Mucosa of descending colon (tissue), 3 donors: Measurements from ENCODE around the gene PTPRT. TPM values are rescaled to one million over a fixed set of nuclear protein-coding genes. Genes with fewer than 3 reads are reported as not detected.

Source experiments
- ATAC-seq: fragments of 200-7000 bp; cut with Tn5 transposase; one replicate; pipeline ENCODE4 v1.9.1; 2020; ENCODE audit warnings: mild to moderate bottlenecking, moderate library complexity
- DNase-seq, 3 donors: peaks; one replicate each; pipeline ENCODE4 v3.0.0-alpha.2; 2020
- H3K36me3 ChIP-seq: fragments of 200-600 bp; one replicate; pipeline ENCODE4 v1.8.0; 2021; ENCODE audit warnings: low read depth, mild to moderate bottlenecking
- H3K4me1 ChIP-seq: fragments of 200-600 bp; one replicate; pipeline ENCODE4 v1.8.0; 2021; ENCODE audit warnings: low read depth, mild to moderate bottlenecking
- H3K4me3 ChIP-seq: fragments of 200-600 bp; one replicate; pipeline ENCODE4 v1.8.0; 2021; ENCODE audit warnings: mild to moderate bottlenecking
- H3K9me3 ChIP-seq: fragments of 200-600 bp; one replicate; pipeline ENCODE4 v1.8.0; 2021; ENCODE audit warnings: mild to moderate bottlenecking
- CTCF ChIP-seq: fragments of 200-600 bp; IDR thresholded peaks from one replicate; pipeline ENCODE4 v1.8.0; 2022; ENCODE audit warnings: antibody characterized with exemption, mild to moderate bottlenecking
- intact Hi-C, 2 donors: fragments of 100-400 bp; cut with DNase I in 1 of 2; cut with micrococcal nuclease in 1 of 2; formaldehyde crosslinking; loops; one replicate each; pipeline versions ENCODE4 v1.11.0 to v1.11.1; 2022; cut with DNase I, micrococcal nuclease
- total RNA-seq, 3 donors: library from RNA; stranded (reverse); fragmentation: NEBNext Ultra II Directional in 2 of 3; extraction: Animal tissue kit (Norgen Biotek cat#: 25700) in 2 of 3; gene quantifications; one replicate each; pipeline versions ENCODE4 v1.2.1 to v1.2.4, GENCODE V29; 2021 to 2023
- donor health status: DM: no; HTN: no; CAD: no; lungs with moderate emphysema.
- donor health status: DM: no; HTN: no; CAD: no.
- donor health status: DM: no; HTN: yes; CAD: no.

PTPRT gene
- total RNA-seq, 3 donors from 2014 or later: 0.19 to 0.43 (median 0.38) TPM

- DNase-seq (no peak), ATAC-seq (no peak)
- Histone ChIP-seq H3K4me3 (no peak overlapping the region), H3K36me3 (no peaks in the 10 kb centered on the region), H3K4me1 (no peaks in the 10 kb centered on the region), H3K9me3 (no peaks in the 10 kb centered on the region)
- no peak for TF ChIP-seq CTCF
- intact Hi-C loops: no loop called here
Measured at GRCh38 chr20:42609618-42610017, 580.1 kb downstream of the PTPRT start.

DNA sequence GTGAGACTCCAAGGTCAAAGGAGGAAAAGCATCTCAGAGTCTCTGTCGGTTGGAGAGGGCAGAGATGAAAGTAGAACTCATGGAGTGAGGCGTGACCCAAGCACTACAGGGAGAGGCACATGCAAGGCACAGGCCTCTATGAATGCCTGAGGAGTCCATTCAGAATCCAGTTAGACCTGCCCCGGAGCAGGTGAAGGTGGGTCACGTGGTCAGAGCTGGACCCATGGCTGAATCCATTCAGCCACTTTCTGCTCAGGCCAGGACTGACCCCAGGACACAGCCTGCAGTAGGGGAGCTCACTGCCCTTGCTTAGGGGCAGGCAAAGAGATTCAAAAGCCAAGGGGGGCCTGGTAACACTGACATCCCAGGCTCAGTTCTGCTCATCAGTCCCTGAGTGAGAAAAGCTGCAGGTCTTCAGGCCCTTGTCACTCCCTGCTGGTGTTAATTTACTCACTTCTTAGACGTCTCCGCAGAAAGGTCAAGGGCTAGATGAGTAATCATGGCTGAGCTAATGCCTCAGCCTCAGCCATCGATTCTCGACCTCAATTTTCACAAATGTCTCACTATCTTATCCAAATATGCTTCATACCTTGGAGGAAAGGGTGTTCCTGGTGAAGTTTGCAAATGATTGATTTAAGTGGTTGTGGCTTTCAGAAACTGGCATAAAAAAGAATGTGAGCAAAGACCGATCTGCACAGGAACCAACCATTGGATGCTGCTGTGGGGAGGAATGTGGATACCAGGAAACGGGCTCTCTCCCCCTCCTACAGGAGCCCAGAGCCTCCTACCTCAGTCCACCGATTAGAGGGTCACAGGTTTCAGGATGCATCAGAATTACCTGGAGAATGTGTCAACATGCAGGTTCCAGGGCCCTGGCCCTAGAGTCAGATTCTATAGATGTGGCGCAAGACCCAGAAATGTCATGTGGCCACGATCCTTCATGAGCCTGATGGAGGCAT is 584.4 kb downstream of the PTPRT start:
- DNase-seq (no peak), ATAC-seq (no peak)
- no peaks in the 10 kb centered on the region for H3K4me1 ChIP-seq
- H3K9me3 ChIP-seq: no peaks in the 10 kb centered on the region
- no peaks in the 10 kb centered on the region for H3K36me3 ChIP-seq
- no peak overlapping the region for H3K4me3 ChIP-seq
- TF ChIP-seq CTCF: no peak
- intact Hi-C loops: no loop called here

GRCh38 chr20:42603655-42604054 is 586.1 kb downstream of the PTPRT start:
- ATAC-seq (no peak), DNase-seq (no peak)
- Histone ChIP-seq H3K9me3 (no peaks in the 10 kb centered on the region), H3K4me3 (no peak overlapping the region), H3K4me1 (no peaks in the 10 kb centered on the region), H3K36me3 (no peaks in the 10 kb centered on the region)
- TF ChIP-seq CTCF: no peak
- intact Hi-C loops: no loop called here

GRCh38 chr20:42598581-42598980 is 591.1 kb downstream of the PTPRT start:
- no peak overlapping the region for H3K4me3 ChIP-seq
- peak in 1 of 3 donors; percentile 6 for DNase-seq
- intact Hi-C loops: no loop called here
- no peak for TF ChIP-seq CTCF
- H3K4me1 ChIP-seq: no peaks in the 10 kb centered on the region
- no peak for ATAC-seq
- H3K36me3 ChIP-seq: no peaks in the 10 kb centered on the region
- H3K9me3 ChIP-seq: no peaks in the 10 kb centered on the region

DNA sequence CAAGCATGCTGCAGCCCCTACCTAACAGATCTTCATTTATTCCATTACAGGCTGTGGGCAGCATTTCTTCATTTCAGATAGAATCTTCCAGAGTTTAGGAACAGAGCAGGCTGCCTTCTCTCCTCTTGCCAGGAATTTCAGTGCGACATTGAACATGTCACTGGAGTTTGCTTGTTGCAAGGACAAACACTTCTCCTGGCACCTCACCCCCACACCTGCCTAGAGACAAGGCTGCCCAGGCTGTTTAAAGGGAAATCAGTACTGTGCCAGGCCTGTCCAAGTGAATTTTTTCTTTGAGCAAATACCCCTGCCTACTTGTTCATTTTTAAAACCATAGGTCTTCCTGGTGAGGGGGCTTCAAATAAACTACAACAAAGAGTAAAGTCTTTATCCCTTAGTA is 594.1 kb downstream of the PTPRT start:
- ATAC-seq (no peak), DNase-seq (no peak)
- no peak overlapping the region for H3K4me3 ChIP-seq
- H3K36me3 ChIP-seq: no peaks in the 10 kb centered on the region
- TF ChIP-seq CTCF: no peak
- H3K9me3 ChIP-seq: no peaks in the 10 kb centered on the region
- H3K4me1 ChIP-seq: no peaks in the 10 kb centered on the region
- intact Hi-C loops: no loop called here
